Small intestine (tissue), 7 donors: ENCODE results near the gene MPC1L. TPM values are rescaled to one million over a fixed set of nuclear protein-coding genes. Genes with fewer than 3 reads are reported as not detected.

Experiments
- DNase-seq, 2 donors: peaks; one replicate each; pipeline versions ENCODE4 v3.0.0 to v3.0.0-alpha.2; 2013
- FAIRE-seq: peaks from 2 replicates; lab custom pipeline; 2012; peaks lifted over from hg19 to GRCh38; lab: Jason Lieb, UNC
- H3K27ac ChIP-seq, 3 donors: one replicate each; pipeline ENCODE4 v1.5.1; 2013; ENCODE audit warnings: low read length in 2 of 3, mild to moderate bottlenecking in 2 of 3, control low read depth in 1 of 3, inconsistent platforms in 1 of 3, low read depth in 1 of 3, moderate library complexity in 1 of 3
- H3K27me3 ChIP-seq, 3 donors: one replicate each; pipeline ENCODE4 v1.6.1; 2013; ENCODE audit warnings: low read length in 3 of 3, inconsistent platforms in 1 of 3; ENCODE audit not compliant: control insufficient read depth in 3 of 3, insufficient read depth in 3 of 3
- H3K36me3 ChIP-seq, 3 donors: one replicate each; pipeline ENCODE4 v1.6.1; 2013; ENCODE audit warnings: low read length in 3 of 3, inconsistent platforms in 1 of 3, low read depth in 1 of 3, mild to moderate bottlenecking in 1 of 3, moderate library complexity in 1 of 3; ENCODE audit not compliant: control insufficient read depth in 3 of 3, insufficient read depth in 2 of 3
- H3K4me1 ChIP-seq, 3 donors: one replicate each; pipeline ENCODE4 v1.6.1; 2013; ENCODE audit warnings: low read length in 2 of 3, inconsistent platforms in 1 of 3, low read depth in 1 of 3, mild to moderate bottlenecking in 1 of 3, moderate library complexity in 1 of 3; ENCODE audit not compliant: control insufficient read depth in 3 of 3, insufficient read depth in 2 of 3
- H3K4me3 ChIP-seq, 3 donors: one replicate each; pipeline ENCODE4 v1.5.1; 2013; ENCODE audit warnings: low read length in 3 of 3, control low read depth in 1 of 3, inconsistent platforms in 1 of 3, low read depth in 1 of 3, mild to moderate bottlenecking in 1 of 3, moderate library complexity in 1 of 3
- H3K9me3 ChIP-seq, 2 donors: one replicate each; pipeline ENCODE4 v1.6.1; 2013; ENCODE audit warnings: low read depth in 1 of 2, low read length in 1 of 2; ENCODE audit not compliant: control insufficient read depth in 2 of 2, insufficient read depth in 1 of 2
- WGBS, 3 donors: extraction: QIAGEN DNeasy Blood & Tissue Kit; methylation state at CpG; one replicate each; pipeline ENCODE4 v1.1.7; 2013; 5-methylcytosine and 5-hydroxymethylcytosine counted together
- polyA plus RNA-seq, 4 donors: library from polyadenylated mRNA; stranded (reverse) in 3 of 4; unstranded in 1 of 4; fragments of 200-250 nt in 3 of 4; fragments of 120-200 nt in 1 of 4; gene quantifications; one replicate each; pipeline versions ENCODE4 v1.2.1 to v1.2.3, GENCODE V29; 2013
- donor health status: healthy with polysubstance abuse.
- donor health status: control.
- donor health status: control.
- donor health status: Bipolar disorder and iron deficiency.
- donor health status: healthy.

The MPC1L gene
- polyA plus RNA-seq, 4 donors: not detected

- Histone ChIP-seq H3K4me1 (no peaks in the 10 kb centered on the region), H3K27ac (no peak overlapping the region), H3K27me3 (no peaks in the 10 kb centered on the region), H3K36me3 (peaks cover 0 to 47% (median 3%) of the 10 kb centered on the region in 3 donors), H3K4me3 (no peak overlapping the region), H3K9me3 (no peaks in the 10 kb centered on the region)
- DNase-seq: no peak
- WGBS, 3 donors: 89 to 92% (median 90%) methylated on average over 5 of the region's 5 CpGs
- FAIRE-seq: no peak
These were observed 37.2 kb downstream of the MPC1L start for GRCh38 chrX:40660381-40660780.

- WGBS, 3 donors: 74 to 80% (median 74%) methylated on average over 2 of the region's 2 CpGs
- H3K9me3 ChIP-seq: no peaks in the 10 kb centered on the region
- DNase-seq: no peak
- FAIRE-seq: no peak
- peaks cover 0 to 51% (median 2%) of the 10 kb centered on the region in 3 donors for H3K36me3 ChIP-seq
- H3K27me3 ChIP-seq: no peaks in the 10 kb centered on the region
- H3K4me1 ChIP-seq: no peaks in the 10 kb centered on the region
- no peak overlapping the region for H3K27ac ChIP-seq
- H3K4me3 ChIP-seq: no peak overlapping the region
These were observed 38.3 kb downstream of the MPC1L start for GRCh38 chrX:40661489-40661888.

- Histone ChIP-seq H3K4me1 (no peaks in the 10 kb centered on the region), H3K4me3 (no peak overlapping the region), H3K9me3 (no peaks in the 10 kb centered on the region), H3K27me3 (no peaks in the 10 kb centered on the region), H3K36me3 (peaks cover 0 to 52% (median 8%) of the 10 kb centered on the region in 3 donors), H3K27ac (no peak overlapping the region)
- no peak for FAIRE-seq
- 94 to 100% (median 99%) methylated on average over 3 of the region's 3 CpGs for whole genome bisulfite sequencing, 3 donors
- DNase-seq: no peak
These were observed 40.0 kb downstream of the MPC1L start for GRCh38 chrX:40663078-40663740.

- no peak overlapping the region for H3K27ac ChIP-seq
- no peaks in the 10 kb centered on the region for H3K27me3 ChIP-seq
- no peak for FAIRE-seq
- WGBS, 3 donors: 55 to 81% (median 74%) methylated on average over 6 of the region's 6 CpGs
- peaks cover 0 to 46% (median 8%) of the 10 kb centered on the region in 3 donors for H3K36me3 ChIP-seq
- no peak for DNase-seq
- H3K4me1 ChIP-seq: no peaks in the 10 kb centered on the region
- no peak overlapping the region for H3K4me3 ChIP-seq
- no peaks in the 10 kb centered on the region for H3K9me3 ChIP-seq
These were observed 40.8 kb downstream of the MPC1L start for GRCh38 chrX:40663880-40664630.

GRCh38 chrX:40671126-40671525 lies 47.9 kb downstream of the MPC1L start:
- no peaks in the 10 kb centered on the region for H3K27me3 ChIP-seq
- H3K9me3 ChIP-seq: no peaks in the 10 kb centered on the region
- no peak for FAIRE-seq
- H3K27ac ChIP-seq: no peak overlapping the region
- H3K4me3 ChIP-seq: no peak overlapping the region
- DNase-seq: no peak
- peaks cover 3 to 39% (median 15%) of the 10 kb centered on the region in 3 donors for H3K36me3 ChIP-seq
- H3K4me1 ChIP-seq: no peaks in the 10 kb centered on the region
- 69 to 74% (median 71%) methylated on average over 6 of the region's 6 CpGs for WGBS, 3 donors

Other genes starting within 250 kb of the MPC1L start
- 10 to 100 TPM; 13.0 to 93.7 (median 39.1) TPM for gene ATP6AP2, start 42.5 kb upstream of the MPC1L start, polyA plus RNA-seq
- 10 to 100 TPM in 2 of 4 donors, 1 to 10 TPM in 2; 8.1 to 11.7 (median 9.3) TPM for gene CXorf38, start 24.1 kb downstream of the MPC1L start, polyA plus RNA-seq
- gene MED14, start 112.1 kb downstream of the MPC1L start, polyA plus RNA-seq: 10 to 100 TPM; 13.0 to 72.7 (median 17.3) TPM